Activated CD4-positive, alpha-beta T cell treated with anti-CD3 and anti-CD28 coated beads for 36 hours (primary cell): ENCODE measurements around the gene SLC66A2. TPM values are rescaled to one million over a fixed set of nuclear protein-coding genes. Genes with fewer than 3 reads are reported as not detected.
"Not testable (repeated sequence)": the region's sequence is repeated elsewhere in the genome, so short reads cannot be mapped to it uniquely, and the experiment has no call there.

Experiments used
- ATAC-seq: fragments of 200-7000 bp; cut with Tn5 transposase; one replicate; pipeline ENCODE4 v1.10.0; 2021; ENCODE audit warnings: mild to moderate bottlenecking, moderate library complexity
- CTCF ChIA-PET: fragments of 350-600 bp; sonication (Branson Sonifier 250); formaldehyde crosslinking; loops from one replicate; lab custom pipeline; 2021; ENCODE audit warnings: antibody characterized with exemption; lab: Charles Lee
- POLR2A ChIA-PET: fragments of 350-600 bp; sonication (Branson Sonifier 250); formaldehyde crosslinking; loops from one replicate; lab custom pipeline; 2021; ENCODE audit warnings: antibody characterized with exemption, inconsistent platforms; lab: Charles Lee
- DNase-seq: peaks from one replicate; pipeline ENCODE4 v3.0.0-alpha.2; 2020
- H3K27ac Mint-ChIP-seq: one replicate; pipeline ENCODE4 v1.8.0; 2021; ENCODE audit warnings: mixed read lengths
- H3K27me3 Mint-ChIP-seq: one replicate; pipeline ENCODE4 v1.8.0; 2021; ENCODE audit warnings: mixed read lengths
- H3K36me3 Mint-ChIP-seq: one replicate; pipeline ENCODE4 v1.8.0; 2021; ENCODE audit warnings: low read depth, mixed read lengths
- H3K4me1 Mint-ChIP-seq: one replicate; pipeline ENCODE4 v1.8.0; 2021; ENCODE audit warnings: mixed read lengths
- H3K4me3 Mint-ChIP-seq: one replicate; pipeline ENCODE4 v1.8.0; 2021; ENCODE audit warnings: mild to moderate bottlenecking, moderate library complexity, mixed read lengths
- H3K9me3 Mint-ChIP-seq: one replicate; pipeline ENCODE4 v1.8.0; 2021; ENCODE audit warnings: low read depth, mixed read lengths
- intact Hi-C, 2 experiments: fragments of 100-400 bp; cut with DNase I in 1 of 2; cut with micrococcal nuclease in 1 of 2; formaldehyde crosslinking; loops; one replicate each; pipeline versions ENCODE4 v1.14.2 to v1.15.1; 2022 to 2024; cut with DNase I, micrococcal nuclease
- total RNA-seq, 2 experiments: library from RNA; stranded (reverse); gene quantifications; one replicate each; pipeline ENCODE4 v1.2.3, GENCODE V29; 2021

Gene SLC66A2
- total RNA-seq, 2 experiments from 2014 or later, result 23.4 to 28.5 TPM

- no peak overlapping the region for H3K27ac Mint-ChIP-seq
- H3K27me3 Mint-ChIP-seq, result no peaks in the 10 kb centered on the region
- DNase-seq (peak; percentile 2), ATAC-seq (no peak)
- ChIA-PET CTCF (interaction anchor here (0.5 kb wide), 1 partner anchor 132 kb away, joined by 3 read pairs; no protein-coding TSS in a partner anchor), POLR2A (no interaction called here)
- H3K9me3 Mint-ChIP-seq, result no peaks in the 10 kb centered on the region
- no peaks in the 10 kb centered on the region for H3K36me3 Mint-ChIP-seq
- intact Hi-C loops, result no loop called here
- no peak overlapping the region for H3K4me3 Mint-ChIP-seq
- no peaks in the 10 kb centered on the region for H3K4me1 Mint-ChIP-seq
These were observed 79.9 kb downstream of the SLC66A2 start for GRCh38 chr18:79871481-79872091.

DNA sequence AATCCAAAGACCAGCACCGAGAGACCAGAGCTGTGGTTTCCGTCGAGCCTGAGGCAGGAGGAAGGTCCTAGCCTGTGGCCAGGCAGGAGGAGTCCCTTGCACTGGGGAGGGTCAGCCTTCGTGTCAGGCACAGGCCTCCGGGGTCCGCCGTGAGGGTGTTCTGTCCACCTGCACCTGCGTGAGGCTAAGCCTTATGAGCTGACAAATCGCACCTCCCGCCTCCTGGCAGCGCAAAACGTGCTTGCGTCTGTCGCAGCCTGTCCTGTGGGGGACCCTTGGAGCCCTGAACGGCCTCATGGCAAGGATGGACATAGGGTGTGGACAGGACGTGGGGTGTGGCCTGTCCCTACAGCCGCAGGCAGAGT, 80.4 kb downstream of the SLC66A2 start:
- ChIA-PET POLR2A (no interaction called here), CTCF (interaction anchor here (0.5 kb wide), 1 partner anchor 132 kb away, joined by 3 read pairs; no protein-coding TSS in a partner anchor)
- no peak for DNase-seq

GRCh38 chr18:79870301-79871025, 81.0 kb downstream of the SLC66A2 start:
- Mint-ChIP-seq H3K27me3 (no peaks in the 10 kb centered on the region), H3K27ac (no peak overlapping the region), H3K36me3 (no peaks in the 10 kb centered on the region), H3K4me3 (no peak overlapping the region), H3K4me1 (no peaks in the 10 kb centered on the region), H3K9me3 (no peaks in the 10 kb centered on the region)
- no peak for ATAC-seq
- intact Hi-C loops, result no loop called here
- no peak for DNase-seq
- ChIA-PET POLR2A (no interaction called here), CTCF (interaction anchor here (0.5 kb wide), 1 partner anchor 133 kb away, joined by 3 read pairs; no protein-coding TSS in a partner anchor)

More for the DNA sequence above, 80.4 kb downstream of the SLC66A2 start:
- no peaks in the 10 kb centered on the region for H3K36me3 Mint-ChIP-seq
- intact Hi-C loops, result no loop called here
- H3K4me3 Mint-ChIP-seq, result no peak overlapping the region
- H3K27me3 Mint-ChIP-seq, result no peaks in the 10 kb centered on the region
- H3K27ac Mint-ChIP-seq, result no peak overlapping the region
- no peak for ATAC-seq
- H3K9me3 Mint-ChIP-seq, result no peaks in the 10 kb centered on the region
- H3K4me1 Mint-ChIP-seq, result no peaks in the 10 kb centered on the region

DNA sequence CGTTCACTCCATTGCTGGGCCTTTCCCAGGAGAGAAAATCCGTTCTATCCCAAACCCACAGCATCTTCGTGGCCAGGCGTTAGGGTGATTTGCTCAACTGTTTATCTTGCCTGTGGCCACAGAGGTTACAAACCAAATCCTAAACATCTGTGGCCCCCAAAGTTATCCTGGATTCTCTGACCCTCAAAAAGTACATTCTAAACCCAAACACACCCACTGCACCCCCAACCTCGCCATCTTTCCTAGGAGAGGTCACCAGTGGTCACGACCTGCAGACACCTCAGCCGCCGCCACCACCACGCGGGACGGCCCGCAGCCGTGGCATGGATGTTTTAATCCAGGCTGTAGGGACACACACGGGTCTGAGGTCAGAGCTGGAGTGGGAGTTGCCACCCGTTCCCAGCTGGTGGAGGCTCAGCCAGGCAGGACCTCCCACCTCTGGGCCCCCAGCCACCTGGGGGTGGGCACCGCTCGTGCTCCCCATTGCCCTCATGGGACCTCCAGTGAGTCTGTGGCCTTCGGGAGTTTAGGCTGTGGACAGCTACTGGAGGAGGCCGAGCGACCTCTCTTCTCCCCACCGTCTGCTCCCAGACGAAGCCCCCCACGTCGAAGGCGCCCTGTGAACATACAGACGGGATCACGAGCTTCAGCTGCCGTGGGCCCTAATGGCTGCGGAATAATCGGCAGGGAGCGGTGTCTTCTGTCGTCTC, 81.7 kb downstream of the SLC66A2 start:
- Mint-ChIP-seq H3K27ac (no peak overlapping the region), H3K36me3 (no peaks in the 10 kb centered on the region), H3K4me3 (no peak overlapping the region), H3K27me3 (no peaks in the 10 kb centered on the region), H3K9me3 (no peaks in the 10 kb centered on the region), H3K4me1 (no peaks in the 10 kb centered on the region)
- DNase-seq (no peak), ATAC-seq (no peak)
- CTCF ChIA-PET, result no interaction called here
- POLR2A ChIA-PET, result no interaction called here
- intact Hi-C loops, result no loop called here

- H3K36me3 Mint-ChIP-seq, result no peaks in the 10 kb centered on the region
- H3K4me3 Mint-ChIP-seq, result no peak overlapping the region
- no peaks in the 10 kb centered on the region for H3K9me3 Mint-ChIP-seq
- ATAC-seq (no peak), DNase-seq (peak; percentile 2)
- no peaks in the 10 kb centered on the region for H3K27me3 Mint-ChIP-seq
- POLR2A ChIA-PET, result no interaction called here
- no peaks in the 10 kb centered on the region for H3K4me1 Mint-ChIP-seq
- intact Hi-C loops, result no loop called here
- CTCF ChIA-PET, result no interaction called here
- H3K27ac Mint-ChIP-seq, result no peak overlapping the region
These were observed 82.5 kb downstream of the SLC66A2 start for GRCh38 chr18:79868811-79869541.

GRCh38 chr18:79868168-79868784, 83.2 kb downstream of the SLC66A2 start:
- POLR2A ChIA-PET, result no interaction called here
- no peaks in the 10 kb centered on the region for H3K4me1 Mint-ChIP-seq
- no peak for ATAC-seq
- no peak overlapping the region for H3K4me3 Mint-ChIP-seq
- no peaks in the 10 kb centered on the region for H3K27me3 Mint-ChIP-seq
- intact Hi-C loops, result no loop called here
- H3K9me3 Mint-ChIP-seq, result no peaks in the 10 kb centered on the region
- DNase-seq, result no peak
- H3K36me3 Mint-ChIP-seq, result no peaks in the 10 kb centered on the region
- H3K27ac Mint-ChIP-seq, result no peak overlapping the region
- CTCF ChIA-PET, result no interaction called here

GRCh38 chr18:79867666-79868065, 83.8 kb downstream of the SLC66A2 start:
- H3K9me3 Mint-ChIP-seq, result peaks cover under 1% of the 10 kb centered on the region
- H3K27me3 Mint-ChIP-seq, result no peaks in the 10 kb centered on the region
- no peak overlapping the region for H3K4me3 Mint-ChIP-seq
- intact Hi-C loops, result no loop called here
- ChIA-PET CTCF (interaction anchor here (0.7 kb wide), 1 partner anchor 97 kb away, joined by 3 read pairs; the partner anchor contains the start of gene HSBP1L1), POLR2A (no interaction called here)
- DNase-seq (peak; percentile 2), ATAC-seq (no peak)
- H3K36me3 Mint-ChIP-seq, result no peaks in the 10 kb centered on the region
- no peaks in the 10 kb centered on the region for H3K4me1 Mint-ChIP-seq
- H3K27ac Mint-ChIP-seq, result no peak overlapping the region

DNA sequence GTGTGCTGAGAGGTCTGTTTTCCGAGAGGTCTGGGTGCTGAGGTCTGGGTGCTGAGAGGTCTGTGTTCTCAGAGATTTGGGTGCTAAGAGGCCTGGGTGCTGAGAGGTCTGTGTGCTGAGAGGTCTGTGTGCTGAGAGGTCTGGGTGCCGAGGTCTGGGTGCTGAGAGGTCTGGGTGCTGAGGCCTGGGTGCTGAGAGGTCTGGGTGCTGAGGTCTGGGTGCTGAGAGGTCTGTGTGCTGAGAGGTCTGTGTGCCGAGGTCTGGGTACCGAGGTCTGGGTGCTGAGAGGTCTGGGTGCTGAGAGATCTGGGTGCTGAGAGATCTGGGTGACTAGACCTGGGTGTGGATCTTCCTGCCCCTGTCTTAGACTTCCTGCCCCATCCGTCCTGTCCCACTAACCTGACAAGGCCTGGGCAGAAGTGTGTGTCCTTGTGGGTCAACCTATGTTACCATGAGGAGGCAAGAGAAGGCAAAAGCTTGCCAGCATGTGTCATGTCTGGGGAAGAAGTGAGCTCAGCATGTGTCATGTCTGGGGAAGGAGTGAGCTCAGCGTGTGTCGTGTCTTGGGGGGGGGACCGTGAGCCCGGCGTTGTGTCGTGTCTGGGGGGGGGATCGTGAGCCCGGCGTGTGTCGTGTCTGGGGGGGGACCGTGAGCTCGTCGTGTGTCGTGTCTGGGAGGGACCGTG, 84.4 kb downstream of the SLC66A2 start:
- ChIA-PET POLR2A (no interaction called here), CTCF (interaction anchor here (0.7 kb wide), 1 partner anchor 98 kb away, joined by 3 read pairs; the partner anchor contains the start of gene HSBP1L1)
- Mint-ChIP-seq H3K27ac (no peak overlapping the region), H3K4me1 (no peaks in the 10 kb centered on the region), H3K27me3 (peaks cover 2% of the 10 kb centered on the region), H3K4me3 (no peak overlapping the region), H3K36me3 (no peaks in the 10 kb centered on the region), H3K9me3 (peaks cover 2% of the 10 kb centered on the region)
- intact Hi-C loops, result no loop called here
- DNase-seq (peak; percentile 11), ATAC-seq (no peak)

DNA sequence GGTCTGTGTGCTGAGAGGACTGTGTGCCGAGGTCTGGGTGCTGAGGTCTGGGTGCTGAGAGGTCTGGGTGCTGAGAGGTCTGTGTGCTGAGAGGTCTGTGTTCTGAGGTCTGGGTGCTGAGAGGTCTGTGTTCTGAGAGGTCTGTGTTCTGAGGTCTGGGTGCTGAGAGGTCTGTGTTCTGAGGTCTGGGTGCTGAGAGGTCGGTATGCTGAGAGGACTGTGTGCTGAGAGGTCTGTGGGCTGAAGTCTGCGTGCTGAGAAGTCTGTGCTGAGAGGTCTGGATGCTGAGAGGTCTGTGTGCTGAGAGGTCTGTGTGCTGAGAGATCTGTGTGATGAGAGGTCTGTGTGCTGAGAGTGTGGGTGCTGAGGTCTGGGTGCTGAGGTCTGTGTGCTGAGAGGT, 85.5 kb downstream of the SLC66A2 start:
- peak; percentile 1 for DNase-seq
- H3K27me3 Mint-ChIP-seq, H3K4me3 Mint-ChIP-seq, CTCF ChIA-PET, H3K9me3 Mint-ChIP-seq, POLR2A ChIA-PET, intact Hi-C loops, H3K36me3 Mint-ChIP-seq, H3K4me1 Mint-ChIP-seq, ATAC-seq, H3K27ac Mint-ChIP-seq: not testable (repeated sequence)

- H3K27ac Mint-ChIP-seq, H3K4me1 Mint-ChIP-seq, POLR2A ChIA-PET, CTCF ChIA-PET, H3K27me3 Mint-ChIP-seq, H3K9me3 Mint-ChIP-seq, ATAC-seq, H3K4me3 Mint-ChIP-seq, intact Hi-C loops, DNase-seq, H3K36me3 Mint-ChIP-seq: not testable (repeated sequence)
These were observed 86.5 kb downstream of the SLC66A2 start for GRCh38 chr18:79864955-79865354.
